CD4-positive, alpha-beta T cell (primary cell): ENCODE measurements around the gene GAST. TPM values are rescaled to one million over a fixed set of nuclear protein-coding genes. Genes with fewer than 3 reads are reported as not detected.

ENCODE experiments used
- ATAC-seq: fragments of 200-7000 bp; cut with Tn5 transposase; one replicate; pipeline ENCODE4 v1.10.0; 2022; ENCODE audit warnings: mild to moderate bottlenecking; ENCODE audit not compliant: poor library complexity
- CTCF ChIA-PET: fragments of 350-600 bp; sonication (Branson Sonifier 250); formaldehyde crosslinking; loops from one replicate; lab custom pipeline; 2021; ENCODE audit warnings: antibody characterized with exemption, inconsistent platforms; lab: Charles Lee
- POLR2A ChIA-PET: fragments of 350-600 bp; sonication (Branson Sonifier 250); formaldehyde crosslinking; loops from one replicate; lab custom pipeline; 2021; ENCODE audit warnings: antibody characterized with exemption, inconsistent platforms; lab: Charles Lee
- DNase-seq, 14 experiments: peaks; one replicate each; pipeline ENCODE4 v3.0.0-alpha.2; 2013 to 2020; ENCODE audit warnings: mixed read lengths in 2 of 14
- H3K27ac ChIP-seq, 2 donors: one replicate each; pipeline versions ENCODE4 v1.5.1 to v1.7.0; 2013; ENCODE audit warnings: low read length in 2 of 2, low read depth in 1 of 2, mild to moderate bottlenecking in 1 of 2
- H3K27me3 ChIP-seq, 2 experiments: 1 replicate in 1 of 2; 2 replicates in 1 of 2; pipeline versions ENCODE4 v1.6.1 to v1.7.0; 2013; ENCODE audit warnings: low read length in 2 of 2, control low read depth in 1 of 2, mild to moderate bottlenecking in 1 of 2, moderate library complexity in 1 of 2; ENCODE audit not compliant: insufficient read depth in 2 of 2, control insufficient read depth in 1 of 2
- H3K36me3 ChIP-seq: one replicate; pipeline ENCODE4 v1.6.1; 2013; ENCODE audit warnings: low read length, control low read depth; ENCODE audit not compliant: insufficient read depth
- H3K4me1 ChIP-seq: one replicate; pipeline ENCODE4 v1.6.1; 2013; ENCODE audit warnings: low read length, control low read depth; ENCODE audit not compliant: insufficient read depth
- H3K4me3 ChIP-seq: one replicate; pipeline ENCODE4 v1.5.1; 2013; ENCODE audit warnings: mild to moderate bottlenecking, low read length, moderate library complexity
- H3K9me3 ChIP-seq, 2 experiments: 1 replicate in 1 of 2; 2 replicates in 1 of 2; pipeline versions ENCODE4 v1.6.1 to v1.7.0; 2013; ENCODE audit warnings: low read length in 2 of 2, mild to moderate bottlenecking in 2 of 2, control low read depth in 1 of 2, moderate library complexity in 1 of 2; ENCODE audit not compliant: control insufficient read depth in 1 of 2, insufficient read depth in 1 of 2
- H3K27ac Mint-ChIP-seq: one replicate; pipeline ENCODE4 v1.8.0; 2020; ENCODE audit warnings: mixed read lengths
- H3K27me3 Mint-ChIP-seq: one replicate; pipeline ENCODE4 v1.8.0; 2021; ENCODE audit warnings: mixed read lengths
- H3K36me3 Mint-ChIP-seq: one replicate; pipeline ENCODE4 v1.8.0; 2021; ENCODE audit warnings: low read depth, mixed read lengths
- H3K4me1 Mint-ChIP-seq: one replicate; pipeline ENCODE4 v1.8.0; 2021; ENCODE audit warnings: low read depth, mixed read lengths
- H3K4me3 Mint-ChIP-seq: one replicate; pipeline ENCODE4 v1.8.0; 2020; ENCODE audit warnings: mild to moderate bottlenecking, mixed read lengths
- H3K9me3 Mint-ChIP-seq: one replicate; pipeline ENCODE4 v1.8.0; 2020; ENCODE audit warnings: mixed read lengths
- intact Hi-C, 2 experiments: fragments of 100-400 bp; cut with DNase I in 1 of 2; cut with micrococcal nuclease in 1 of 2; formaldehyde crosslinking; loops; one replicate each; pipeline versions ENCODE4 v1.15.1 to v1.9.0; 2023 to 2025; cut with DNase I, micrococcal nuclease
- total RNA-seq, 174 experiments: library from RNA in 2 of 174; stranded (reverse) in 2 of 174; gene quantifications; one replicate each; pipeline ENCODE4 v1.2.3 and lab custom pipeline; 2021 to 2026
- TF ChIP-seq, protein P1 (sequence below): fragments of 200-600 bp; IDR thresholded peaks from one replicate; pipeline ENCODE4 v1.8.0; 2022; ENCODE audit warnings: antibody characterized with exemption, mild to moderate bottlenecking

GAST gene
- total RNA-seq, 2 experiments from 2014 or later = not detected

DNA sequence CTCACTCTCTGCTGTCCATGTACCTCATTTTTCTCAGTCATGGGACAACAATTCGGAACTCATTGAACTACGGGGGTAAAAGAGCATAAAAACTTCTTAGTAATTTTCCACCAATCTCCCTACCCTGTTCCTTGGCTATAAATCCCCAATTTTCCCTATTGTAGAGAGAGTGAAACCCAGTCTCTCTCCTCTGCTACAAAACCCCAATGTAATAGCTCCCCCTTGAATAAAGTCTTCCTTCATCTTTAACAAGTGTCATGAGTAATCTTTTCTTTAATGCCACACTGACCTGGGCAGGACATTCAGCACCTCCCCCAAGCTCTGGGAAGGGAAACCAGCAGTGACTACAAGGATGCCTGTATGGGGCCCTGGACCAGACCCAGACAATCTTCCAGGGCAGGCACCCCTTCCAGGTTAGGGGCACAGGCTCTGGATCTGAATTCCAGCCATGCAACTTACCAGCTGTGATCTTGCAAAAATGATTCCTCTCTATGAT lies 33.7 kb upstream of the GAST start:
- H3K27me3 Mint-ChIP-seq = no peaks in the 10 kb centered on the region
- TF ChIP-seq, protein P1, sequence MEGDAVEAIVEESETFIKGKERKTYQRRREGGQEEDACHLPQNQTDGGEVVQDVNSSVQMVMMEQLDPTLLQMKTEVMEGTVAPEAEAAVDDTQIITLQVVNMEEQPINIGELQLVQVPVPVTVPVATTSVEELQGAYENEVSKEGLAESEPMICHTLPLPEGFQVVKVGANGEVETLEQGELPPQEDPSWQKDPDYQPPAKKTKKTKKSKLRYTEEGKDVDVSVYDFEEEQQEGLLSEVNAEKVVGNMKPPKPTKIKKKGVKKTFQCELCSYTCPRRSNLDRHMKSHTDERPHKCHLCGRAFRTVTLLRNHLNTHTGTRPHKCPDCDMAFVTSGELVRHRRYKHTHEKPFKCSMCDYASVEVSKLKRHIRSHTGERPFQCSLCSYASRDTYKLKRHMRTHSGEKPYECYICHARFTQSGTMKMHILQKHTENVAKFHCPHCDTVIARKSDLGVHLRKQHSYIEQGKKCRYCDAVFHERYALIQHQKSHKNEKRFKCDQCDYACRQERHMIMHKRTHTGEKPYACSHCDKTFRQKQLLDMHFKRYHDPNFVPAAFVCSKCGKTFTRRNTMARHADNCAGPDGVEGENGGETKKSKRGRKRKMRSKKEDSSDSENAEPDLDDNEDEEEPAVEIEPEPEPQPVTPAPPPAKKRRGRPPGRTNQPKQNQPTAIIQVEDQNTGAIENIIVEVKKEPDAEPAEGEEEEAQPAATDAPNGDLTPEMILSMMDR = no peak
- H3K9me3 Mint-ChIP-seq = no peaks in the 10 kb centered on the region
- DNase-seq (no peak), ATAC-seq (no peak)
- H3K36me3 Mint-ChIP-seq = no peaks in the 10 kb centered on the region
- no peaks in the 10 kb centered on the region for H3K27me3 ChIP-seq
- H3K27ac Mint-ChIP-seq = peak overlapping the region; percentile 87
- no peaks in the 10 kb centered on the region for H3K36me3 ChIP-seq
- ChIA-PET POLR2A (interaction anchor here (1.0 to 6.7 kb wide), 10 partner anchors 9 to 1129 kb away, joined by 3 to 373 read pairs (median 7); partner anchors contain the start of genes ACLY, DHX58 and EIF1), CTCF (interaction anchor here (1.5 to 4.2 kb wide), 6 partner anchors 11 to 129 kb away, joined by 3 to 77 read pairs (median 18); partner anchors contain the start of gene EIF1)
- H3K4me3 Mint-ChIP-seq = peak overlapping the region; percentile 83
- H3K4me3 ChIP-seq = peak overlapping the region; percentile 38
- H3K4me1 Mint-ChIP-seq = peaks cover 20% of the 10 kb centered on the region
- peaks cover 40% of the 10 kb centered on the region for H3K4me1 ChIP-seq
- intact Hi-C loops = no loop called here
- peak overlapping the region; percentile 73 to 74 for H3K27ac ChIP-seq
- H3K9me3 ChIP-seq = no peaks in the 10 kb centered on the region

DNA sequence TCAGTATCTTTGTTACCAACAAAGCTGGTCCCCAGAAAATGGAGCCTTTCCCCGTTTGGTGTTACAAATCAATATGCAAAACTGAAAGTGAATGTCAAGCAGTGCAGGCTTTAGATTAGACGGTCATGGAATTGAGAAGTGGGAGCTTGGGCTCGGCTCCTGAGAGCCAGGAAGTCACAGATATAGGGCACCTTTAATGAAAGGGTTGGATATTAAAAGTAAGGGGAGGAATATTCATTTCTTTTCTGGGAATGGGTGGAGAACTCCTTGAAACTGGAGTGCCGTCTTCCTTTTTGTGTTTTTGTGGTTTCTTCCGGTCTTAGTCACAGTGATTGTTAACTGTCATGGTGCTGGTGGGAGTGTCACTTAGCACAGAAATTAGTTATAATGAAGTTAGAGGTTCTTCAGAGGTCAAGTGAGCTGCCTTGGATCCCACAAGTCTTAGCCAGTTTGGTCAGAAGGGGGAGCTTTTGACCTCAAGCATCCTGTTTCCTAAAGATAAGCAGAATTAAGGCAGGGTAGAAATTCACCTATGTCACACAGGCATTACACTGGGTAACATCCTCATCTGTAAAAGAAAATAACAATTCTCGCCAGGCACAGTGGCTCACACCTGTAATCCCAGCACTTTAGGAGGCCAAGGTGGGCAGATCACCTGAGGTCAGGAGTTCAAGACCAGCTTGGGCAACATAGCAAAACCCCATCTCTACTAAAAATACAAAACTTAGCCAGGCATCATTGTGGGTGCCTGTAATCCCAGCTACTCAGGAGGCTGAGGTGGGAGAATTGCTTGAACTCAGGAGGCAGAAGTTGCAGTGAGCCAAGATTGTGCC lies 33.0 kb upstream of the GAST start:
- TF ChIP-seq, protein P1 = peak; percentile 28
- H3K27me3 Mint-ChIP-seq = no peaks in the 10 kb centered on the region
- intact Hi-C loops = loop anchor here (1.0 kb wide), 1 partner anchor 9 kb away; the partner anchor contains the start of gene EIF1 (in 2 of the 2)
- Histone ChIP-seq H3K27me3 (no peaks in the 10 kb centered on the region), H3K9me3 (no peaks in the 10 kb centered on the region), H3K4me1 (peaks cover 40% of the 10 kb centered on the region), H3K4me3 (peak overlapping the region; percentile 38), H3K27ac (peak overlapping the region; percentile 73 to 74), H3K36me3 (no peaks in the 10 kb centered on the region)
- no peaks in the 10 kb centered on the region for H3K36me3 Mint-ChIP-seq
- DNase-seq = peak in 12 of 14 experiments; percentile 18 to 94 (median 54)
- H3K4me3 Mint-ChIP-seq = peak overlapping the region; percentile 83
- H3K27ac Mint-ChIP-seq = peak overlapping the region; percentile 87
- no peaks in the 10 kb centered on the region for H3K9me3 Mint-ChIP-seq
- H3K4me1 Mint-ChIP-seq = peaks cover 20% of the 10 kb centered on the region
- ATAC-seq = peak; percentile 91
- POLR2A ChIA-PET = interaction anchor here (1.0 to 6.7 kb wide), 10 partner anchors 9 to 1130 kb away, joined by 3 to 373 read pairs (median 7); partner anchors contain the start of genes ACLY, DHX58 and EIF1
- CTCF ChIA-PET = interaction anchor here (0.9 to 4.2 kb wide), 7 partner anchors 11 to 130 kb away, joined by 3 to 77 read pairs (median 18); partner anchors contain the start of gene EIF1

DNA sequence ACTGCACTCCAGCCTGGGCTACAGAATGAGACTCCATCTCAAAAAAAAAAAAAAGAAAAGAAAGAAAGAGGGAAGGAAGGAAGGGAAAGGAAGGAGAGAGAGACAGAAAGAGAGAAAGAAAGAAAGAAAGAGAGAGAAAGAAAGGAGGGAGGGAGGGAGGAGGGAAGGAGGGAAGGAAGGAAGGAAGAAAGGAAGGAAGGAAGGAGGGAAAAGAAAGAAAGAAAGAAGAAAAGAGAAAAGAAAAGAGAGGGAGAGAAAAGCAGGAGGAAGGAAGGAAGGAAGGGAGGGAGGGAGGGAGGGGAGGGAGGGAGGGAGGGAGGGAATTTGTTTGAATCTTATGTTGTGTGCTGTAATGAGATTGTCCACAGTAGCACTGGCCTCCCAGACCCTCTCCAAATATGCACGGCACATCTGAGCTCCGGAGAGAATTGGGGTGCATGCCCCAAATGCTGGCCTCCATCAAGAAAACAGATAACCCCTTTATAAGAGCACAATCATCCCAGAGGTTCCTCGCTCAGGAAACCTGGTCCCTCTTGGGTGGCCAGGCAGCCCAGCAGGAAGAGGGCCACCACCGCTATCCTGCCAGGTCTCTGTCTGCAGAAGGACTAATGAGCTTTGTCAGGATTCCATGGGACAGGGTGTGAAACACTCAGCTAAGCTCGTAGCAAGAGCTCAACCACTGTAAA lies 32.2 kb upstream of the GAST start:
- Mint-ChIP-seq H3K27ac (peak overlapping the region; percentile 87), H3K4me1 (peaks cover 20% of the 10 kb centered on the region), H3K4me3 (no peak overlapping the region), H3K36me3 (no peaks in the 10 kb centered on the region), H3K27me3 (no peaks in the 10 kb centered on the region), H3K9me3 (no peaks in the 10 kb centered on the region)
- ChIA-PET CTCF (interaction anchor here (0.9 to 4.2 kb wide), 6 partner anchors 10 to 131 kb away, joined by 3 to 77 read pairs (median 18); partner anchors contain the start of gene EIF1), POLR2A (interaction anchor here (1.4 to 6.7 kb wide), 7 partner anchors 10 to 861 kb away, joined by 3 to 373 read pairs (median 9); partner anchors contain the start of genes ACLY, DHX58 and EIF1)
- DNase-seq = no peak
- intact Hi-C loops = loop anchor here (1.0 to 10.0 kb wide), 2 partner anchors 8 to 1035 kb away; partner anchors contain the start of genes EIF1 (in 2 of the 2) and SMARCE1 (in 1 of the 2)
- Histone ChIP-seq H3K9me3 (no peaks in the 10 kb centered on the region), H3K36me3 (no peaks in the 10 kb centered on the region), H3K27ac (peak overlapping the region; percentile 73 to 74), H3K27me3 (no peaks in the 10 kb centered on the region), H3K4me1 (peaks cover 40% of the 10 kb centered on the region), H3K4me3 (no peak overlapping the region)
- TF ChIP-seq, protein P1 = no peak
- ATAC-seq = no peak
